Measurements from ENCODE around the gene GRIK3. TPM values are rescaled to one million over a fixed set of nuclear protein-coding genes. Genes with fewer than 3 reads are reported as not detected.

The GRIK3 gene
- total and polyA plus RNA-seq, 2 experiments from 2014 or later, result under 0.01 TPM; not detected in 1

DNA sequence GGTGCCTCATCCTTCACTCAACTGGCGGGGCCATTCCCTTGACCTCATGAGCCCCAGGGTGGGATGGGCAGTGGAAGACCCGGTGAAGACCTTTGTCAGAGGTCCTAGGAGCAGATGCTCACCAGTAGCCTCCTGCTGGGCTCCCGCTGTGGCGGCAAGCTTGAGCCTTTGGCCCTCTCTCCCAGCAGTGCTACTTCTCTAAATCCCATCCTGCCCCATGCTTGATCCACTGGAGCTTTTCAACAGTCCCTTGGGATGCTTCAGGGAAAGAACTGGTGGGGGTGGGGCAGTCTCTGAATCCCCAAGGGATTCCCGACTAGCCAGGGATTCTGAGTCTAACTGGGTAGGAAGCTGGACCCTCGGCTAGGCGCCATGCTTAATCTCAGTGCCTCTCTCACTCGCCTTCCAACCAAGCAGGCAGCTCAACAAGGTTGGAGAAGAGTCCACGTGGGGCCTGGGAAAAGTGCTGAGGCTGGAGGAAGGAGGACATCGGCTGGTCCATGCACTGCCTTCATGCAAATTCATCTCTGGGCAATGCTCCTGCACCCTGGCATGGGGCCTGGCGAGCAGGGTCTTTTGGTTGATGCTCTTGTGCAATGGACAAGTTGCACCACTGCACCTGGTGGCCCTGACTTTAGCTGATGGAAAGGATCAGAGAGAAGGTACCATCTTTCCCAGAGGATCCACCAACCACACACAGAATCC lies 190.3 kb downstream of the GRIK3 start:
- no peak overlapping the region for H2AFZ ChIP-seq
- H3K9me3 ChIP-seq (ENCODE audit: low read depth), result no peaks in the 10 kb centered on the region
- no peak overlapping the region for H3K27ac ChIP-seq
- TF ChIP-seq EZH2 (IDR thresholded peaks at IDR 0.05; ENCODE audit: borderline replicate concordance), result no peak
- TF ChIP-seq EZH2phosphoT487 (IDR thresholded peaks at IDR 0.05; ENCODE audit: low read depth, severe bottlenecking, unreplicated experiment), result no peak
- TF ChIP-seq, protein P1, sequence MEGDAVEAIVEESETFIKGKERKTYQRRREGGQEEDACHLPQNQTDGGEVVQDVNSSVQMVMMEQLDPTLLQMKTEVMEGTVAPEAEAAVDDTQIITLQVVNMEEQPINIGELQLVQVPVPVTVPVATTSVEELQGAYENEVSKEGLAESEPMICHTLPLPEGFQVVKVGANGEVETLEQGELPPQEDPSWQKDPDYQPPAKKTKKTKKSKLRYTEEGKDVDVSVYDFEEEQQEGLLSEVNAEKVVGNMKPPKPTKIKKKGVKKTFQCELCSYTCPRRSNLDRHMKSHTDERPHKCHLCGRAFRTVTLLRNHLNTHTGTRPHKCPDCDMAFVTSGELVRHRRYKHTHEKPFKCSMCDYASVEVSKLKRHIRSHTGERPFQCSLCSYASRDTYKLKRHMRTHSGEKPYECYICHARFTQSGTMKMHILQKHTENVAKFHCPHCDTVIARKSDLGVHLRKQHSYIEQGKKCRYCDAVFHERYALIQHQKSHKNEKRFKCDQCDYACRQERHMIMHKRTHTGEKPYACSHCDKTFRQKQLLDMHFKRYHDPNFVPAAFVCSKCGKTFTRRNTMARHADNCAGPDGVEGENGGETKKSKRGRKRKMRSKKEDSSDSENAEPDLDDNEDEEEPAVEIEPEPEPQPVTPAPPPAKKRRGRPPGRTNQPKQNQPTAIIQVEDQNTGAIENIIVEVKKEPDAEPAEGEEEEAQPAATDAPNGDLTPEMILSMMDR (IDR thresholded peaks at IDR 0.05; ENCODE audit: poor library complexity), result no peak
- H3K36me3 ChIP-seq (replicated peaks; ENCODE audit: insufficient read depth, low read depth), result no peaks in the 10 kb centered on the region
- peaks cover 27% of the 10 kb centered on the region for H3K27me3 ChIP-seq
- DNase-seq (ENCODE audit: low spot score), result no peak
- no peak overlapping the region for H3K4me3 ChIP-seq
- H4K20me1 ChIP-seq (ENCODE audit: insufficient read depth, poor library complexity, severe bottlenecking), result no peaks in the 10 kb centered on the region
- 81% methylated on average over 11 of the region's 11 CpGs for WGBS (ENCODE audit: low lambda C conversion rate, missing lambda C conversion rate)
- H3K4me2 ChIP-seq, result no peak overlapping the region
- H3K79me2 ChIP-seq, result no peaks in the 10 kb centered on the region
- H3K9me2 ChIP-seq (replicated peaks; ENCODE audit: insufficient read depth), result no peaks in the 10 kb centered on the region
- H3K4me1 ChIP-seq (ENCODE audit: insufficient read depth), result no peaks in the 10 kb centered on the region

DNA sequence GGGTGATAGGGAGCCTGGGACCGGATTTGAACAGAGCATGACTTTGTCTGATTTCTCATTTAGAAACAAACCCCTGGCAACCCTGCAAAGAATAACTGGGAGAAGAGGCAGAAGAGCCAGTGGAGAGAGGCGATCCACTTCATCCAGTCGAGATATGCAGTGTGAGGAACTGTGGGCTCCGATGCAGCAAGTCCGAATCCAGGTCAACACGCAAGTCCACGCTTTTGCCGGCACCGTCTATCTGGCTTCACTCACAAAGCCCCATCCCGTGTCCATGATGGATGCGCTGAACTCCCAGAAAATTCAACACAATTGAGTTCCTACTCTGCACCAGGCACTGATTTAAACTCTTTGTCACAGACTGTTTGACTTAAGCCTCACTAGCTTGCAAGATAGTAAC lies 191.3 kb downstream of the GRIK3 start:
- H3K9me3 ChIP-seq (ENCODE audit: low read depth), result no peaks in the 10 kb centered on the region
- H3K27me3 ChIP-seq, result peaks cover 20% of the 10 kb centered on the region
- H3K4me2 ChIP-seq, result no peak overlapping the region
- H3K4me1 ChIP-seq (ENCODE audit: insufficient read depth), result no peaks in the 10 kb centered on the region
- no peaks in the 10 kb centered on the region for H3K36me3 ChIP-seq (replicated peaks; ENCODE audit: insufficient read depth, low read depth)
- TF ChIP-seq, protein P1 (IDR thresholded peaks at IDR 0.05; ENCODE audit: poor library complexity), result no peak
- TF ChIP-seq EZH2phosphoT487 (IDR thresholded peaks at IDR 0.05; ENCODE audit: low read depth, severe bottlenecking, unreplicated experiment) (no peak), EZH2 (IDR thresholded peaks at IDR 0.05; ENCODE audit: borderline replicate concordance) (no peak)
- H3K79me2 ChIP-seq, result no peaks in the 10 kb centered on the region
- H2AFZ ChIP-seq, result no peak overlapping the region
- no peak overlapping the region for H3K27ac ChIP-seq
- H4K20me1 ChIP-seq (ENCODE audit: insufficient read depth, poor library complexity, severe bottlenecking), result no peaks in the 10 kb centered on the region
- H3K4me3 ChIP-seq, result no peak overlapping the region
- 77% methylated on average over 11 of the region's 11 CpGs for WGBS (ENCODE audit: low lambda C conversion rate, missing lambda C conversion rate)
- H3K9me2 ChIP-seq (replicated peaks; ENCODE audit: insufficient read depth), result no peaks in the 10 kb centered on the region
- DNase-seq (ENCODE audit: low spot score), result no peak

DNA sequence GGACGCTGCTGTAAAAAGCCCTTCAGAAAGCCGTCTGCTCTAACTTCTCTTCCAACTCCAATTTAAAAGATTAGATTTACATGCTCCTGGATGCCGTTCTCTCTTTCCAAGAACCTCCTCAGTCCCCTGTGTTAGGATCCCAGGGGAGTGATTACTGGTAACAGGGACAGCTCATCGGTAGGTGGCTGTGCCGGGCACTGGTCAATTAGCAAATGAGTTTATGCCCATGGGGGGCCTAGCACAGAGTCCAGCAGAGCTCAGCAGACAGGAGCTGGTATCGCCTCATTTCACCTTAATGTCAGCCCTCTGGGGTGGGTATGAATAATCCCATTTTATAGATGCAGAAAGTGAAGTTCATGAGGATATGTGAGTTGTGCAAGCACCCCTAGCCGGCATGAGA lies 191.9 kb downstream of the GRIK3 start:
- Histone ChIP-seq H3K27me3 (peaks cover 20% of the 10 kb centered on the region), H3K4me2 (no peak overlapping the region), H3K36me3 (replicated peaks; ENCODE audit: insufficient read depth, low read depth) (no peaks in the 10 kb centered on the region), H3K4me1 (ENCODE audit: insufficient read depth) (no peaks in the 10 kb centered on the region), H3K27ac (no peak overlapping the region), H3K9me2 (replicated peaks; ENCODE audit: insufficient read depth) (no peaks in the 10 kb centered on the region), H3K79me2 (no peaks in the 10 kb centered on the region), H4K20me1 (ENCODE audit: insufficient read depth, poor library complexity, severe bottlenecking) (no peaks in the 10 kb centered on the region), H3K9me3 (ENCODE audit: low read depth) (no peaks in the 10 kb centered on the region), H3K4me3 (no peak overlapping the region), H2AFZ (no peak overlapping the region)
- TF ChIP-seq, protein P1 (IDR thresholded peaks at IDR 0.05; ENCODE audit: poor library complexity), result no peak
- TF ChIP-seq EZH2phosphoT487 (IDR thresholded peaks at IDR 0.05; ENCODE audit: low read depth, severe bottlenecking, unreplicated experiment) (no peak), EZH2 (IDR thresholded peaks at IDR 0.05; ENCODE audit: borderline replicate concordance) (no peak)
- no peak for DNase-seq (ENCODE audit: low spot score)
- WGBS (ENCODE audit: low lambda C conversion rate, missing lambda C conversion rate), result 70% methylated on average over 7 of the region's 7 CpGs
